MM.1S (cell line): ENCODE results near the gene ABCB8.

Source experiments
- CTCF ChIP-seq: fragments of 300-600 bp; sonication (generic); IDR thresholded peaks from 2 replicates; pipeline ENCODE4 v1.5.1; 2016; ENCODE audit warnings: antibody characterized with exemption, low read length, mixed read lengths
- EZH2 ChIP-seq: fragments of 300-600 bp; sonication (generic); optimal IDR thresholded peaks from 2 replicates; pipeline ENCODE3; 2017; ENCODE audit warnings: low read depth, mild to moderate bottlenecking, antibody characterized with exemption, low read length, mixed read lengths
- EZH2phosphoT487 ChIP-seq: fragments of 300-600 bp; sonication (generic); IDR thresholded peaks from 2 replicates; pipeline ENCODE4 v1.6.1; 2018; ENCODE audit warnings: antibody characterized with exemption, low read length

- no peak for TF ChIP-seq CTCF
- no peak for TF ChIP-seq EZH2
- TF ChIP-seq EZH2phosphoT487: no peak
Measured at GRCh38 chr7:151095123-151095797, 67.0 kb downstream of the ABCB8 start.
